HG02884 (cell line): ENCODE results near the gene PREX1.
"Not testable (repeated sequence)": the region's sequence is repeated elsewhere in the genome, so short reads cannot be mapped to it uniquely, and the experiment has no call there.

Source experiments
- ATAC-seq: cut with Tn5 transposase; IDR thresholded peaks from one replicate; pipeline ENCODE4 v1.9.1; 2021; ENCODE audit warnings: mild to moderate bottlenecking, moderate library complexity; ENCODE audit not compliant: unreplicated experiment

PREX1 gene

DNA sequence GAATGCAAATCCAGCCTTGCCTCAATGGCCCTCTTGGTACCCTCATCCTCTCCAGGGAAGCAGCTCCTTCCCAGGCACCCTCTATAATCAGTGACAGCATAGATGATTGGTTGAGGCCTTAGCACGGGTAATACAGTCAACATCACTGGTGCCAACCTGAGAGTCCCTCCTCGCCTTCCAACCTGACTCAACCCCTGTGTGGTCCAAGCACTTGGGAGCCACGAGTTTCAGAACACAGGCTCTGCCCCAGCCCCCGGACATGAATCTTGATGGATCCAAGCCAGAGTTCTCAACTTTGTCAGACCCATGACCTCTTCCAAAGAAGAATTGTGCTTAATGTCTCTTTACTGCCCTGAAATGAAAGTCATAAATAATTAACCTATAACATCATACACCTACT lies 213.9 kb downstream of the PREX1 start:
- ATAC-seq: no peak

- ATAC-seq: no peak
Observed at GRCh38 chr20:48612335-48612734, 215.5 kb downstream of the PREX1 start.

- no peak for ATAC-seq
Observed at GRCh38 chr20:48610996-48611395, 216.8 kb downstream of the PREX1 start.

- ATAC-seq: peak; percentile 81
Observed at GRCh38 chr20:48609491-48609978, 218.3 kb downstream of the PREX1 start.

- ATAC-seq: no peak
Observed at GRCh38 chr20:48608756-48609155, 219.0 kb downstream of the PREX1 start.

DNA sequence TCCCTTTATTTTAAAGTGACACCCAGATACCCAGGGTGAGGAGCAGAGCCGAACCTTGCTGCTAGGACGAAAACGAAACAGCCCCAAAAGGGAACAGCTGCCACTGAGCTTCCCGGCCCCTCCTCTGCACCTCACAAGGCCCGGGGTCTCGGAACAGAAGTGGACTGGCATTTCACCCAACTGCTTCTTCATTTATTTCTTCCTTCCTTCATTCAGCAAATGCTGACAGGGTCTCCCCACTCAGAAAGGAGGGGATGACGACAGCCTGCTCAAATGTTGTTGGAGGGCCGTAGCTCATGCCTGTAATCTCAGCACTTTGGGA lies 220.3 kb downstream of the PREX1 start:
- no peak for ATAC-seq

DNA sequence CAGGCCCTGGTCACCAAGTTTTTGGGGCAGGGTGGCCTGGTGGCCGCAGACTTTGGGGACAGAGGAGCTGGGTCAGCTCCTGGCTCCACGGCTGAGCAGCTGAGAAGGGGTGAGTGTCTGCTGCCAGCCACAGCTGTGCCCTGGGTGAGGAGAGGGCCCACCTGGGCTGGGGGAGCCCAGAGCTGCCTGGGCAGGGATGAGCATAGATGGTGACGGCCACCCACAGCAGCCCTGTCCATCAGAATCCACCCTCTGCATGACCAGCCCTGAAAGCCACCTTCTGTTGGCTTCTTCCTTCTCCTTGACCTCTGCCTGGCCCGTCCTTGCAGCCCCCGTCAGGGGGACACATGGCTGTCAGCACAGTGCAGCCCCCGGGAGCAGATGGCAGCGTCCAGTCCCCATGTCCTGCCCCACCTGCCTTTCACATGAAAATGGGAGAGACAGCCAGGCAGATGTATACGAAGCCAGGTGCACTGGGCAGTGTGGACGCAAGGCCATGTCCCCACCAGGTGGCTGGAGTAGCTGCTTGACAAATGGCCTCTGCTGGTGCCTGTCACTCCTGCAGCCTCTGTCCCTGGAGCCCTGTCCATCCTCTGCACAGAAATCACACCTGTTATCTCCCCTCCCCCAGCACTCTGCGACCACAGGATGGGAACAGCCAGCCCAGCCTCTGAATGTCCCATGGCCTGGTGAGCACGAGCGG lies 220.8 kb downstream of the PREX1 start:
- ATAC-seq: no peak

- ATAC-seq: no peak
Observed at GRCh38 chr20:48606172-48606840, 221.5 kb downstream of the PREX1 start.

GRCh38 chr20:48605364-48606171 lies 222.2 kb downstream of the PREX1 start:
- no peak for ATAC-seq

DNA sequence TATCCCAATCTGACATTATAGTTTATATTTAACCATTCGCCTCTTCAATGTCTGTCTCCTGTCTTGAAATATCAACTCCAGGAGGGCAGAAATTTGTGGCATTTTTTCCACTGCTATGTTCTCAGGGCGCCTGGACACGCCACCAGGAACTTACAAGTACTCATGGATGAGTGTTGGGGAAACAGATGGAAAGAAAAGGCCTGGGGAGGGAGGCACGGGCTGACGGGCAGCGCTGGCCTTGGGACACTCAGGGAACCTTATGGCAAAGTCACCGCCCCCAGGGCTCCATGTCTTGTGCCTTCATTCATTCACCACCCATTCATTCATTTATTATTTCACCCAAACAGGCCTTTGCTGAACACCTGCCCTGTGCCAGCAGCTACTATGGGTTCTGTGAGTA lies 222.9 kb downstream of the PREX1 start:
- no peak for ATAC-seq

DNA sequence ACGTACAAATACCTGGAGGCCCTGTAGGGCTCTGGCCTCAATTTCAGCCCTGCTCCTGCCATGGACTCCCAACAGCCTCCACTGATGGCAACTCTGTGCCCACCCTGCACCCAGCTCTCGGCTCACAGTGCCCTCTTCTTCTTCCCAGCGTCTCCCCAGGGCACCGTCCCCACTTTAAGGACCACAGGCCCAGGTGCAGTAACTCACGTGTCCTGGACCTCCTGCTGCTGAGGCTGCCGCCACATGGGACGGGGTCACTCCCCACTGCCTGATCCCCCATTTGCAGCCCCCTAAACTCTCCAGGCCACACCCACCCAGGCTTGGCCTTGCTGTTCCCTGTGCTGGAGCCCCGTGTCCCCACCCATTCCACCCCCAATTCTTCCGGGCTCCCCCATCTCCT lies 223.4 kb downstream of the PREX1 start:
- no peak for ATAC-seq

GRCh38 chr20:48603819-48604405 lies 223.9 kb downstream of the PREX1 start:
- ATAC-seq: no peak

DNA sequence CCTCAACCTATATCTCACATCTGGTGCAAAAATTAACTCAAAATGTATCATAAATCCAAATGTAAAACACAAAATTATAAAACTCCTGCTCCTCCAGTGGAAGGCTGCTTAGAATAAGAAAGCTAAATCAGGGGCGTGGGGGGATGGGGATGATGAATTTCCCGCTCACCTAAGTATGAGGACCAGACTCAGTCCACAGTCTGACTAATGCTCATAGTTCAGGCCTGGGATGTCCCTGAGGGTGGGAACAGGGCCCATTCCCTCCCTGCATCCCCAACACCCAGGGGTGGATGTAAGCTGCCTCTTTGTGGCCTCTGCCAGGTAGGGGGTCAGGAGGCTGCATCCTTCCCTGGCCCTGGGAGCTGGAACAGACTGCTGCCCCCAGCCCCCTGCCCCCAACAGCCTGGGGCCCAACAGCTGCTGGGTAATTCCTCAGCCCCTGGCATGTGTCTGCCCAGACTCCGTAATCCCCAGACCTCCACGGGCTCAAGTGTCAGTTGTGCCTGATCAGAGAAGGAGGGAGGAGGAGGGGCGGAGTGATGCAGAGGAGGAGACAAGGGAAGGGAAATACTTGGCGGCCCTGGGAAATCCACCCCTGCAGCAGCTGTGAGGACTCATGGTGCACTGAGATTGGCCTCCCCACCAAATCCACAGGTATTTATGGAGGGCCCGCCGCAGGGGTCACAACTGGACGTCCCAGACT lies 224.5 kb downstream of the PREX1 start:
- ATAC-seq: no peak

DNA sequence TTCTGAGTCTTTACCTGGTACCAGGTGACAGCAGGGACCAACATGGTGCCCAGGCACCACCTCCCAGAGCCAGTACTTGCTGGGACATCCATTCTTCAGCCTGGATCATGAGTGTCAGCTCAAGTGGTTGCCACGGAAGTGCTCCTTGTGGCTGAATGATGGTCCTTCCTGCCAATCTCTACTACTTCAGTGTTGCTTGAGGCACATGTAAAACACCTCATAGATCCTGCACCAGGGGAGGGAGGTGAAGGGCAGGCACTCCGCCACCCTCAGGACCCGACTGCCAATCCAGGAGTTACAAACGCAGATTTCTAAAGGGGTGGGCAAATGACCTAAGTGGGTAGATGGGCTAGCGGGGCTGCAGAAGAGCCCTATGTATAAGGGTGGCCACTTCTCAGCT lies 226.0 kb downstream of the PREX1 start:
- ATAC-seq: no peak

GRCh38 chr20:48600470-48600945 lies 227.3 kb downstream of the PREX1 start:
- no peak for ATAC-seq

DNA sequence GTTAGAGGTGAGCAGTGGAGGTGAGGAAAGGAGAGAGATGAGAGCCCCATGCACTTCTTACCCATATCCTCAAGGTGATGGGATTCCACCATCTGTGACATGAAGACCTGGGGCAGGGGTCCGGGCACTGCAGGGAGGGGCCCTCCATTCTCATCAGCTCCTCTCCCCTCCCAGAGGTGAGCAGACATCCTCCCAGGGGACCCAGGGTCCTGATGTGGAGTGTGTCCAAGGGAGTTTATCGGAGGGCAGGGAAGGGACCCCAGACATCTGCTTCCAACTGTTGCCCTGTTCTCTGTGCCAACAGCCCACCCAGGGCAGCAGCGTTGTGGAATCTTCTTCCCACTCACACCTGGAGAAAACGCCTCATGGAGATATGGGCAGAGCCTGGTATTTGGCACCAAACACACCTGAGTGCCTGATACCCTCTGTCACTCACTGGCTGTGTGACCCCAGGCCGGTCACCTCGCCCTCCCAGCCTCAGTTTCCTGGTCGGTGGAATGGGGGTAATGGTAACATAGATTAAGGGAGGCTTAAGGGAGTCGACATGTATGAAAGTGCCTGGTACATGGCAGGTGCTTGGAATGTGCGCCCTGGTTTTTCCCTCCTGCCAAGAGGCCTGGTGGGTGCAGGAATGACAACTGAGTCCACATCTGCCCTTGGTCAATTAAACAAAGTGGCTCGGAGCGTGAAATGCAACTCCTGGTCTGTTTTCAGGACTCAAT lies 227.9 kb downstream of the PREX1 start:
- no peak for ATAC-seq

DNA sequence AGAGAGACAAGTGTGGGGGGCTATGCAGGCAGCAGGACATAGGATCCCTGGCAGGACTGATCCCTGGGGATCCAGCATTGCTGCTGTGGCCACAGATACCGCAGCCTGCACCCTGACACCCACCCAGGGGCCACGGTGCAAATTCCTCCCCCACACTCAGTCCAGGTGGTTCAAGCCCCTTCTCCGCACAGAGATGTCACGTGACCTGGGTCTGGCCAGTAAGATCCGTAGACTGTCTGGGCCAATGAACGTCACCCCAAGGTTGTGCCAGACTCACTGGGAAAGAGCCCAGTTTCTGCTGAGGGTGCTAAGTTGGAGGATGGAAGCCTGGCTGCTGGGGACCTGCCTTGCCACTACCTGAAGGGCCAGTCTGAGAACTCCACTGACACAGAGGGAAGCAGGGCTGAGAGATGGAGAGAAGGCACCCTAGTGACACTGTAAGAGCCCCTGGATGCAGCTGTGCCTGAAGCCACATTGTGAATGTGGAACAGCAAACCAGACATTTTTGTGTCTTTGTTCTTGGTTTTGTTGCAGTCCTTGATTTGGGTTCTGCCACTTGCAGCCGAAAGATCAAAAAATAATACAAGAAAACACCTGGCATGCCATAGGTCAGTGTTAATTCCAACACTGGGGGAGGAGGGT lies 228.6 kb downstream of the PREX1 start:
- ATAC-seq: no peak

- not testable (repeated sequence) for ATAC-seq
Observed at GRCh38 chr20:48598303-48598941, 229.4 kb downstream of the PREX1 start.
